GM12892 (cell line): ENCODE data around the gene MRPL10.

ENCODE experiments used
- POLR2A ChIP-seq: IDR thresholded peaks from 2 replicates; pipeline ENCODE4 v1.6.1; 2011; ENCODE audit warnings: low read depth, low read length, control low read depth
- POLR2AphosphoS5 ChIP-seq: IDR thresholded peaks from 2 replicates; pipeline ENCODE4 v1.6.1; 2011; ENCODE audit warnings: low read depth, low read length, control low read depth

DNA sequence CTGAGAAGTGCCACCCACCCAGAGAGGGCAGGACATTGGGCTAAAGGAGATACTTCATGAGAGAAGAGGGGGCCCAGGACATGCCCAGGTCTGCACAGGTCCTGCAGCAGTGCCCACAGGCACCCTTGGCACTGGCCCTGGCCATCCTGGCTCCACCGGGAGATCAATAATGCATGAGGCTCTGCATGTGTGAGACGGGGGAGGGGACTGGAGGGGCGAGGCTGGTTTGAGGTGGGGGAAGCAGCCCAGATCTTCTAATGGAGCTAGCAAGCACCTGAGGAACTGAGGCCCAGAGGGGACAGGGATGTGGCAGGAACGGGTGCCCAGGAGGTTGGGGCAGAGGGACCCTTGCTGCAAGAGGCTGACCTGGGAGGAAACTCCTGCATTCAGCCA lies 10.3 kb downstream of the MRPL10 start:
- TF ChIP-seq POLR2AphosphoS5, result no peak
- TF ChIP-seq POLR2A, result no peak
